A549 (cell line): ENCODE results near the gene LCN15.

Experiments used
- CBX2 ChIP-seq: fragments of 200-600 bp; sonication (generic); IDR thresholded peaks from 2 replicates; pipeline ENCODE4 v1.6.1; 2016; ENCODE audit warnings: low read depth, mild to moderate bottlenecking, borderline replicate concordance
- CHD2 ChIP-seq: fragments of 150-350 bp; IDR thresholded peaks from 2 replicates; pipeline ENCODE4 v1.6.1; 2014; ENCODE audit warnings: low read length; ENCODE audit not compliant: partially characterized antibody
- CTCF ChIP-seq: fragments of >200 bp; sonication (Bioruptor Twin); formaldehyde crosslinking; IDR thresholded peaks from 3 replicates; pipeline ENCODE4 v1.5.1; 2016
- EP300 ChIP-seq, 2 experiments: fragments of >200 bp; sonication (Bioruptor Twin); formaldehyde crosslinking; IDR thresholded peaks; 2 replicates in 1 of 2; 3 replicates in 1 of 2; pipeline ENCODE4 v1.6.1; 2016 to 2017
- FOSL2 ChIP-seq, 2 experiments: fragments of 450-650 bp in 1 of 2; fragments of >200 bp in 1 of 2; sonication (Bioruptor Twin) in 1 of 2; formaldehyde crosslinking; IDR thresholded peaks; 2 replicates each; pipeline versions ENCODE4 v1.5.0 to v1.6.1; 2016 to 2020; ENCODE audit warnings: mild to moderate bottlenecking in 1 of 2, moderate library complexity in 1 of 2
- GATA3 ChIP-seq: IDR thresholded peaks from 2 replicates; pipeline ENCODE4 v1.6.1; 2012; ENCODE audit warnings: borderline replicate concordance
- JUNB ChIP-seq: fragments of >200 bp; sonication (Bioruptor Twin); formaldehyde crosslinking; IDR thresholded peaks from 2 replicates; pipeline ENCODE4 v1.6.1; 2016
- NFE2L2 ChIP-seq: fragments of 150-350 bp; conservative IDR thresholded peaks from 2 replicates; pipeline ENCODE4 v1.6.1; 2014; ENCODE audit warnings: low read length
- NPAS2 ChIP-seq: fragments of 250-450 bp; sonication (Bioruptor Pico); IDR thresholded peaks from 2 replicates; pipeline ENCODE4 v1.8.0; 2022; ENCODE audit warnings: mild to moderate bottlenecking, moderate library complexity, borderline replicate concordance
- POLR2A ChIP-seq: IDR thresholded peaks from 2 replicates; pipeline ENCODE4 v1.6.1; 2012; ENCODE audit warnings: mild to moderate bottlenecking, low read length
- SMC3 ChIP-seq: fragments of >200 bp; sonication (Bioruptor Twin); formaldehyde crosslinking; IDR thresholded peaks from 3 replicates; pipeline ENCODE4 v1.6.1; 2018; ENCODE audit warnings: inconsistent platforms
- ZNF302 ChIP-seq: fragments of 250-450 bp; sonication (Bioruptor Pico); IDR thresholded peaks from 2 replicates; pipeline ENCODE4 v1.9.0; 2021; ENCODE audit warnings: inconsistent platforms, mild to moderate bottlenecking, moderate library complexity
- TF ChIP-seq, protein P1 (sequence below): IDR thresholded peaks from 2 replicates; pipeline ENCODE4 v1.6.1; 2012

- TF ChIP-seq CTCF (no peak), NFE2L2 (no peak), CBX2 (no peak), POLR2A (no peak), JUNB (no peak), NPAS2 (no peak), EP300 (IDR thresholded peaks at IDR 0.05) (no peak), FOSL2 (IDR thresholded peaks at IDR 0.05) (no peak), FOSL2 (CRISPR knock-in tag; IDR thresholded peaks at IDR 0.05) (no peak), CHD2 (no peak), ZNF302 (CRISPR knock-in tag) (no peak), GATA3 (no peak), SMC3 (no peak)
- TF ChIP-seq, protein P1, sequence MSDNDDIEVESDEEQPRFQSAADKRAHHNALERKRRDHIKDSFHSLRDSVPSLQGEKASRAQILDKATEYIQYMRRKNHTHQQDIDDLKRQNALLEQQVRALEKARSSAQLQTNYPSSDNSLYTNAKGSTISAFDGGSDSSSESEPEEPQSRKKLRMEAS: no peak
Measured at GRCh38 chr9:136757328-136757727, 7.0 kb downstream of the LCN15 start.
